A673 (cell line): ENCODE data around the gene ADGRD1. TPM values are rescaled to one million over a fixed set of nuclear protein-coding genes. Genes with fewer than 3 reads are reported as not detected.

Experiments used
- BruUV-seq: library from RNA; stranded (reverse); fragments of 400-500 nt; replicated peaks from 2 replicates; lab custom pipeline; 2021; lab: Mats Ljungman, UMichigan
- CTCF ChIA-PET: fragments of 300-600 bp; sonication (Branson Sonifier 250); formaldehyde crosslinking; loops from one replicate; lab custom pipeline; 2022; ENCODE audit warnings: antibody characterized with exemption; lab: Charles Lee
- POLR2A ChIA-PET: fragments of 300-600 bp; sonication (Branson Sonifier 250); formaldehyde crosslinking; loops from one replicate; lab custom pipeline; 2022; ENCODE audit warnings: antibody characterized with exemption; ENCODE audit not compliant: low non-redundant PET; lab: Charles Lee
- DNase-seq: peaks from one replicate; pipeline ENCODE4 v3.0.0-alpha.2; 2015; ENCODE audit warnings: low spot score
- H3K27ac ChIP-seq: fragments of 200-600 bp; sonication (generic); 2 replicates; pipeline ENCODE4 v1.5.1; 2016; ENCODE audit warnings: mixed run types, low read depth, mild to moderate bottlenecking, mixed read lengths, antibody characterized with exemption, low read length; ENCODE audit not compliant: poor library complexity, severe bottlenecking
- H3K27me3 ChIP-seq: fragments of 200-600 bp; sonication (generic); replicated peaks from 2 replicates; pipeline ENCODE4 v1.6.1; 2017; ENCODE audit warnings: mixed run types, low read depth, mild to moderate bottlenecking, mixed read lengths, antibody characterized with exemption, low read length; ENCODE audit not compliant: insufficient read depth, poor library complexity
- H3K36me3 ChIP-seq: fragments of 200-600 bp; sonication (generic); 2 replicates; pipeline ENCODE4 v1.6.1; 2016; ENCODE audit warnings: mixed run types, mild to moderate bottlenecking, mixed read lengths, antibody characterized with exemption, low read length; ENCODE audit not compliant: insufficient read depth, poor library complexity, severe bottlenecking
- H3K4me1 ChIP-seq: fragments of 200-600 bp; sonication (generic); 2 replicates; pipeline ENCODE4 v1.6.1; 2017; ENCODE audit warnings: mixed run types, mild to moderate bottlenecking, mixed read lengths, antibody characterized with exemption, low read length; ENCODE audit not compliant: insufficient read depth, poor library complexity, severe bottlenecking
- H3K4me3 ChIP-seq: fragments of 200-600 bp; sonication (generic); 2 replicates; pipeline ENCODE4 v1.5.1; 2016; ENCODE audit warnings: low read depth, mixed run types, mild to moderate bottlenecking, mixed read lengths, low read length; ENCODE audit not compliant: poor library complexity, severe bottlenecking
- H3K9me3 ChIP-seq: fragments of 200-600 bp; sonication (generic); 2 replicates; pipeline ENCODE4 v1.6.1; 2016; ENCODE audit warnings: mixed run types, low read depth, mild to moderate bottlenecking, mixed read lengths, antibody characterized with exemption, low read length; ENCODE audit not compliant: poor library complexity, severe bottlenecking
- CTCF ChIP-seq: fragments of 300-800, 200-600 bp; sonication (generic); conservative IDR thresholded peaks from 2 replicates; pipeline ENCODE4 v1.5.1; 2017; ENCODE audit warnings: low read depth, mild to moderate bottlenecking, antibody characterized with exemption, low read length, moderate library complexity, mixed read lengths
- EZH2 ChIP-seq: fragments of 200-600 bp; sonication (generic); IDR thresholded peaks from 2 replicates; pipeline ENCODE4 v1.6.1; 2017; ENCODE audit warnings: borderline replicate concordance, low read depth, mild to moderate bottlenecking, mixed read lengths, antibody characterized with exemption, low read length; ENCODE audit not compliant: poor library complexity, severe bottlenecking
- intact Hi-C: fragments of 100-400 bp; cut with micrococcal nuclease; formaldehyde crosslinking; loops from one replicate; pipeline ENCODE4 v1.10.0; 2022; ENCODE audit not compliant: unreplicated experiment
- total RNA-seq: library from RNA; stranded (reverse); gene quantifications from 2 replicates; pipeline ENCODE4 v1.2.3, GENCODE V29; 2021

Gene ADGRD1
- total RNA-seq, 1 experiment from 2014 or later = not detected

DNA sequence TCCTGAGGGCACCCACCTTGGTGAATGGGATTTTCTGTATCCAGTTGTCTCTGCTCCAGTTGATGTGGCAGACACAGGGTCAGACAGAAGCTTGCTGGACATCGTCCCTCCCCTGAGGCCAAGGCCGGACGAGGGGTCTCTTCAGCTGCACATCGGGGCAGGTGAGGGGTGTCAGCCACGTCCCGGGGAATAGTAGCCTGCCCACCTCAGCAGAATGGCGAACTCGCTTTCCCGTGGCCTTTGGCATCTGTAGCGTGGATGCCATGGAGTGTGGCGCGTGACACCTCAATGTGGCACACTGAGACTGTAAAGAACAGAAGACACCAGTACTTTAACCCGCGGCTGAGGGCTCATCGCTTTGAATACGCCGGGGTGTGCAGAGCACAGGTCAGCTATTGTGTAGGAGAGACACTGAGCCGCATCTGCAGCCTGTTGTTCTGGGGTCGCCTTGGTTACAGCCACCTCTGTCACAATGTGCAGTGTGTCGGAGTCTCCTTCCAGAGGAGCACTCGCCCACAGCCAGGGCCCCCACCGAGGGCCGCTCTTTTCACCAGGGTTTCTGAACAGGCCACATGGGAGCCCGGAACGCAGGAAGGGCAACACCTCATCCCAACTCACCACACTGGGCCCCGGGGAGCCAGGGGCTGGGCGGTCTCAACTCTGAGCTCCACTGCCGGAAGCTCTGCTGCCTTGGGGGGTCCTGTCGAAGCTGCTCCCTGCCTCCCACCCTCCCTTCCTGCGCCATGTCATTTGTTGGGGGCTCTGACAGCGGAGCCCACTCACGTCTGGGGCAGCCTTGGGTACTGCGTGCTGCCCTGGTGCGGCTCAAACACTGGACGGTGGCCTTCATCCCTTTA is 77.0 kb downstream of the ADGRD1 start:
- TF ChIP-seq CTCF (no peak), EZH2 (no peak)
- H3K4me1 ChIP-seq = no peaks in the 10 kb centered on the region
- ChIA-PET POLR2A (no interaction called here), CTCF (no interaction called here)
- H3K4me3 ChIP-seq = no peak overlapping the region
- BruUV-seq = no TSS peak
- H3K27ac ChIP-seq = no peak overlapping the region
- peaks cover 4% of the 10 kb centered on the region for H3K27me3 ChIP-seq
- no peaks in the 10 kb centered on the region for H3K9me3 ChIP-seq
- intact Hi-C loops = no loop called here
- DNase-seq = no peak
- no peaks in the 10 kb centered on the region for H3K36me3 ChIP-seq

- no peak overlapping the region for H3K27ac ChIP-seq
- H3K4me1 ChIP-seq = no peaks in the 10 kb centered on the region
- BruUV-seq = no TSS peak
- no peak overlapping the region for H3K4me3 ChIP-seq
- CTCF ChIA-PET = no interaction called here
- TF ChIP-seq CTCF = no peak
- no peak for TF ChIP-seq EZH2
- no peak for DNase-seq
- H3K27me3 ChIP-seq = peaks cover 1% of the 10 kb centered on the region
- intact Hi-C loops = no loop called here
- POLR2A ChIA-PET = no interaction called here
- H3K36me3 ChIP-seq = no peaks in the 10 kb centered on the region
- no peaks in the 10 kb centered on the region for H3K9me3 ChIP-seq
Observed at GRCh38 chr12:131032082-131032750, 78.5 kb downstream of the ADGRD1 start.

- H3K4me3 ChIP-seq = no peak overlapping the region
- H3K27me3 ChIP-seq = no peaks in the 10 kb centered on the region
- H3K36me3 ChIP-seq = no peaks in the 10 kb centered on the region
- BruUV-seq = no TSS peak
- CTCF ChIA-PET = no interaction called here
- H3K4me1 ChIP-seq = no peaks in the 10 kb centered on the region
- no peak for DNase-seq
- no peaks in the 10 kb centered on the region for H3K9me3 ChIP-seq
- intact Hi-C loops = no loop called here
- H3K27ac ChIP-seq = no peak overlapping the region
- no peak for TF ChIP-seq EZH2
- no peak for TF ChIP-seq CTCF
- POLR2A ChIA-PET = no interaction called here
Observed at GRCh38 chr12:131033486-131033885, 79.8 kb downstream of the ADGRD1 start.
